HepG2 (cell line): Measurements from ENCODE around the gene ESF1. TPM values are rescaled to one million over a fixed set of nuclear protein-coding genes. Genes with fewer than 3 reads are reported as not detected.

Source experiments
- ARNTL ChIP-seq: sonication (generic); formaldehyde crosslinking; IDR thresholded peaks from 2 replicates; pipeline ENCODE4 v1.4.0; 2020; ENCODE audit warnings: mild to moderate bottlenecking, missing genetic modification reagents
- GATA4 ChIP-seq: sonication (generic); IDR thresholded peaks from 2 replicates; pipeline ENCODE4 v1.6.1; 2016; ENCODE audit warnings: antibody characterized with exemption, low read depth, borderline replicate concordance
- NFIC ChIP-seq: IDR thresholded peaks from 2 replicates; pipeline ENCODE4 v1.6.1; 2012; ENCODE audit warnings: mild to moderate bottlenecking, low read length, inconsistent platforms
- PAX8 ChIP-seq: sonication (generic); formaldehyde crosslinking; IDR thresholded peaks from 2 replicates; pipeline ENCODE4 v1.8.0; 2022; ENCODE audit warnings: mild to moderate bottlenecking, missing genetic modification reagents, borderline replicate concordance
- TGIF2 ChIP-seq: IDR thresholded peaks from 2 replicates; pipeline ENCODE4 v1.6.1; 2016; ENCODE audit warnings: control low read depth, missing compliant biosample characterization
- ZFP82 ChIP-seq: sonication (generic); formaldehyde crosslinking; IDR thresholded peaks from 2 replicates; pipeline ENCODE4 v1.5.1; 2020; ENCODE audit warnings: mild to moderate bottlenecking, missing genetic modification reagents, borderline replicate concordance
- ZNF546 ChIP-seq: sonication (generic); formaldehyde crosslinking; conservative IDR thresholded peaks from 2 replicates; pipeline ENCODE4 v1.8.1; 2023; ENCODE audit warnings: mild to moderate bottlenecking, missing genetic modification reagents
- ZNF589 ChIP-seq: sonication (generic); formaldehyde crosslinking; conservative IDR thresholded peaks from 2 replicates; pipeline ENCODE4 v1.8.0; 2022; ENCODE audit warnings: mild to moderate bottlenecking, moderate library complexity, missing genetic modification reagents
- ZNF672 ChIP-seq: sonication (generic); formaldehyde crosslinking; IDR thresholded peaks from 2 replicates; pipeline ENCODE4 v1.8.1; 2022; ENCODE audit warnings: missing genetic modification reagents
- ZNF768 ChIP-seq: sonication (generic); formaldehyde crosslinking; IDR thresholded peaks from 2 replicates; pipeline ENCODE4 v1.4.0; 2020; ENCODE audit warnings: missing genetic modification reagents
- polyA plus RNA-seq, 8 experiments: library from polyadenylated mRNA; depleted of rRNA in 3 of 8; stranded (reverse) in 7 of 8; unstranded in 1 of 8; fragments of >200 nt; fragmentation: Illumina TruSeq in 4 of 8; extraction: Trizol in 4 of 8; gene quantifications; 2 replicates each; pipeline versions ENCODE4 v1.2.1 to v1.2.3, GENCODE V29; 2011 to 2016; ENCODE audit warnings: low read depth in 4 of 8, missing spikeins in 1 of 8, mixed read lengths in 1 of 8; ENCODE audit not compliant: insufficient read depth in 1 of 8
- total RNA-seq, 5 experiments: library from RNA; depleted of rRNA; stranded (reverse); fragments of >200 nt; fragmentation: Illumina TruSeq; extraction: Trizol; gene quantifications; 2 replicates each; pipeline ENCODE4 v1.2.3, GENCODE V29; 2016; ENCODE audit warnings: low read depth in 1 of 5
- TF ChIP-seq, protein P1 (sequence below): sonication (generic); formaldehyde crosslinking; IDR thresholded peaks from 2 replicates; pipeline ENCODE4 v1.4.0; 2020; ENCODE audit warnings: missing genetic modification reagents, mild to moderate bottlenecking, borderline replicate concordance
- TF ChIP-seq, protein P2 (sequence below): sonication (generic); formaldehyde crosslinking; IDR thresholded peaks from 2 replicates; pipeline ENCODE4 v1.4.0; 2020; ENCODE audit warnings: missing genetic modification reagents
- TF ChIP-seq, protein P3 (sequence below): sonication (generic); formaldehyde crosslinking; IDR thresholded peaks from 2 replicates; pipeline ENCODE4 v1.4.0; 2020; ENCODE audit warnings: missing genetic modification reagents
- TF ChIP-seq, protein P4 (sequence below): IDR thresholded peaks from 2 replicates; pipeline ENCODE4 v1.6.1; 2016; ENCODE audit warnings: low read depth, control low read depth
- TF ChIP-seq, protein P5 (sequence below): sonication (generic); formaldehyde crosslinking; IDR thresholded peaks from 2 replicates; pipeline ENCODE4 v1.5.0; 2020; ENCODE audit warnings: mild to moderate bottlenecking, missing genetic modification reagents

The ESF1 gene
- total and polyA plus RNA-seq, 2 of the 13 experiments (the other 11 are each of a cell fraction or from before 2014, with no cell fraction given), result 7.3 to 66.9 TPM

DNA sequence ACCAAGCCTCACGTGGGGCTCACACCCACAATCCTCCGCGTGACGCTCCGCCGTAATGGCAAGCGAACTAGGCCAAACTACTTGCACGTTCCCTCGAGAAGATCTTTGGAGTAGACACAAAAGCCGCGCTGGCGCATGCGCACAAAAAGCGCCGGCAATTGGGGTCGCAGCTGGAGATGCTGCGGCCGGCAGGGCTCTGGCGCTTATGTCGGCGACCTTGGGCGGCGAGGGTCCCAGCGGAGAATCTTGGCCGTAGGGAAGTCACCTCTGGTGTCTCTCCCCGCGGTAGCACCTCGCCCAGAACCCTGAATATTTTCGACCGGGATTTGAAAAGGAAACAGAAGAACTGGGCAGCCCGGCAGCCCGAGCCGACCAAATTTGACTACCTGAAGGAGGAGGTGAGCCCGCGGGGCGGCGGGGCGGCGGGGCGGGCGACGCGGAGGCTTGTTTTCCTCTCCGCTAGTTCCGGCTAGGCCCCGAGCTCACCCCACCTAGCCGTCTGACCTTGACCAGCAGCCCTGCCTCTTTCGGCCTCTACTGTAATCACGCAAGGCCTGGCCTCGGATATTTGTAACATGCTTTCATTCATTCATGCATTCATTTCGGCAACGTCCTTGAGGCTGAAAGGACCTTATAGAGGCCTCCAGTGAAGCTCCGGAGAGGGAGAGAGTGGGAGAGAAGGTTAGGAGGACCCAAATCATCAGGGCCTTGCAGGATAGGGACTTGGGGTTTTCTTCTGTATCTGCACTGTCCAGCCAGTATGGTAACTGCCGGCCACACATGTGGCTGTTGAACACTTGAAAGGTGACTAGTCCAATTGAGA, at the start of gene ESF1, which contains the start of gene NDUFAF5 (continued):
- TF ChIP-seq, protein P1, sequence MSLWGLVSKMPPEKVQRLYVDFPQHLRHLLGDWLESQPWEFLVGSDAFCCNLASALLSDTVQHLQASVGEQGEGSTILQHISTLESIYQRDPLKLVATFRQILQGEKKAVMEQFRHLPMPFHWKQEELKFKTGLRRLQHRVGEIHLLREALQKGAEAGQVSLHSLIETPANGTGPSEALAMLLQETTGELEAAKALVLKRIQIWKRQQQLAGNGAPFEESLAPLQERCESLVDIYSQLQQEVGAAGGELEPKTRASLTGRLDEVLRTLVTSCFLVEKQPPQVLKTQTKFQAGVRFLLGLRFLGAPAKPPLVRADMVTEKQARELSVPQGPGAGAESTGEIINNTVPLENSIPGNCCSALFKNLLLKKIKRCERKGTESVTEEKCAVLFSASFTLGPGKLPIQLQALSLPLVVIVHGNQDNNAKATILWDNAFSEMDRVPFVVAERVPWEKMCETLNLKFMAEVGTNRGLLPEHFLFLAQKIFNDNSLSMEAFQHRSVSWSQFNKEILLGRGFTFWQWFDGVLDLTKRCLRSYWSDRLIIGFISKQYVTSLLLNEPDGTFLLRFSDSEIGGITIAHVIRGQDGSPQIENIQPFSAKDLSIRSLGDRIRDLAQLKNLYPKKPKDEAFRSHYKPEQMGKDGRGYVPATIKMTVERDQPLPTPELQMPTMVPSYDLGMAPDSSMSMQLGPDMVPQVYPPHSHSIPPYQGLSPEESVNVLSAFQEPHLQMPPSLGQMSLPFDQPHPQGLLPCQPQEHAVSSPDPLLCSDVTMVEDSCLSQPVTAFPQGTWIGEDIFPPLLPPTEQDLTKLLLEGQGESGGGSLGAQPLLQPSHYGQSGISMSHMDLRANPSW, result peak; percentile 73; the same call in 1 of the 2 replicates
- TF ChIP-seq ARNTL (peak; percentile 97), PAX8 (0 out of 2 replicates have a peak, but pooled peaks have one; percentile 17), ZNF768 (peak; percentile 76), GATA4 (peak; percentile 4; the same call in 1 of the 2 replicates), ZNF589 (CRISPR knock-in tag) (peak; percentile 99), NFIC (peak; percentile 81), TGIF2 (CRISPR knock-in tag) (peak; percentile 100), ZFP82 (peak; percentile 68; the same call in 1 of the 2 replicates), ZNF546 (peak; percentile 93; the same call in 1 of the 2 replicates), ZNF672 (CRISPR knock-in tag) (0 out of 2 replicates have a peak, but pooled peaks have one; percentile 76)
- TF ChIP-seq, protein P2, sequence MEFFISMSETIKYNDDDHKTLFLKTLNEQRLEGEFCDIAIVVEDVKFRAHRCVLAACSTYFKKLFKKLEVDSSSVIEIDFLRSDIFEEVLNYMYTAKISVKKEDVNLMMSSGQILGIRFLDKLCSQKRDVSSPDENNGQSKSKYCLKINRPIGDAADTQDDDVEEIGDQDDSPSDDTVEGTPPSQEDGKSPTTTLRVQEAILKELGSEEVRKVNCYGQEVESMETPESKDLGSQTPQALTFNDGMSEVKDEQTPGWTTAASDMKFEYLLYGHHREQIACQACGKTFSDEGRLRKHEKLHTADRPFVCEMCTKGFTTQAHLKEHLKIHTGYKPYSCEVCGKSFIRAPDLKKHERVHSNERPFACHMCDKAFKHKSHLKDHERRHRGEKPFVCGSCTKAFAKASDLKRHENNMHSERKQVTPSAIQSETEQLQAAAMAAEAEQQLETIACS (CRISPR knock-in tag), result peak; percentile 62
- TF ChIP-seq, protein P3, sequence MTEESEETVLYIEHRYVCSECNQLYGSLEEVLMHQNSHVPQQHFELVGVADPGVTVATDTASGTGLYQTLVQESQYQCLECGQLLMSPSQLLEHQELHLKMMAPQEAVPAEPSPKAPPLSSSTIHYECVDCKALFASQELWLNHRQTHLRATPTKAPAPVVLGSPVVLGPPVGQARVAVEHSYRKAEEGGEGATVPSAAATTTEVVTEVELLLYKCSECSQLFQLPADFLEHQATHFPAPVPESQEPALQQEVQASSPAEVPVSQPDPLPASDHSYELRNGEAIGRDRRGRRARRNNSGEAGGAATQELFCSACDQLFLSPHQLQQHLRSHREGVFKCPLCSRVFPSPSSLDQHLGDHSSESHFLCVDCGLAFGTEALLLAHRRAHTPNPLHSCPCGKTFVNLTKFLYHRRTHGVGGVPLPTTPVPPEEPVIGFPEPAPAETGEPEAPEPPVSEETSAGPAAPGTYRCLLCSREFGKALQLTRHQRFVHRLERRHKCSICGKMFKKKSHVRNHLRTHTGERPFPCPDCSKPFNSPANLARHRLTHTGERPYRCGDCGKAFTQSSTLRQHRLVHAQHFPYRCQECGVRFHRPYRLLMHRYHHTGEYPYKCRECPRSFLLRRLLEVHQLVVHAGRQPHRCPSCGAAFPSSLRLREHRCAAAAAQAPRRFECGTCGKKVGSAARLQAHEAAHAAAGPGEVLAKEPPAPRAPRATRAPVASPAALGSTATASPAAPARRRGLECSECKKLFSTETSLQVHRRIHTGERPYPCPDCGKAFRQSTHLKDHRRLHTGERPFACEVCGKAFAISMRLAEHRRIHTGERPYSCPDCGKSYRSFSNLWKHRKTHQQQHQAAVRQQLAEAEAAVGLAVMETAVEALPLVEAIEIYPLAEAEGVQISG (CRISPR knock-in tag), result peak; percentile 96
- TF ChIP-seq, protein P4, sequence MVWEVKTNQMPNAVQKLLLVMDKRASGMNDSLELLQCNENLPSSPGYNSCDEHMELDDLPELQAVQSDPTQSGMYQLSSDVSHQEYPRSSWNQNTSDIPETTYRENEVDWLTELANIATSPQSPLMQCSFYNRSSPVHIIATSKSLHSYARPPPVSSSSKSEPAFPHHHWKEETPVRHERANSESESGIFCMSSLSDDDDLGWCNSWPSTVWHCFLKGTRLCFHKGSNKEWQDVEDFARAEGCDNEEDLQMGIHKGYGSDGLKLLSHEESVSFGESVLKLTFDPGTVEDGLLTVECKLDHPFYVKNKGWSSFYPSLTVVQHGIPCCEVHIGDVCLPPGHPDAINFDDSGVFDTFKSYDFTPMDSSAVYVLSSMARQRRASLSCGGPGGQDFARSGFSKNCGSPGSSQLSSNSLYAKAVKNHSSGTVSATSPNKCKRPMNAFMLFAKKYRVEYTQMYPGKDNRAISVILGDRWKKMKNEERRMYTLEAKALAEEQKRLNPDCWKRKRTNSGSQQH (CRISPR knock-in tag), result peak; percentile 99
- TF ChIP-seq, protein P5, sequence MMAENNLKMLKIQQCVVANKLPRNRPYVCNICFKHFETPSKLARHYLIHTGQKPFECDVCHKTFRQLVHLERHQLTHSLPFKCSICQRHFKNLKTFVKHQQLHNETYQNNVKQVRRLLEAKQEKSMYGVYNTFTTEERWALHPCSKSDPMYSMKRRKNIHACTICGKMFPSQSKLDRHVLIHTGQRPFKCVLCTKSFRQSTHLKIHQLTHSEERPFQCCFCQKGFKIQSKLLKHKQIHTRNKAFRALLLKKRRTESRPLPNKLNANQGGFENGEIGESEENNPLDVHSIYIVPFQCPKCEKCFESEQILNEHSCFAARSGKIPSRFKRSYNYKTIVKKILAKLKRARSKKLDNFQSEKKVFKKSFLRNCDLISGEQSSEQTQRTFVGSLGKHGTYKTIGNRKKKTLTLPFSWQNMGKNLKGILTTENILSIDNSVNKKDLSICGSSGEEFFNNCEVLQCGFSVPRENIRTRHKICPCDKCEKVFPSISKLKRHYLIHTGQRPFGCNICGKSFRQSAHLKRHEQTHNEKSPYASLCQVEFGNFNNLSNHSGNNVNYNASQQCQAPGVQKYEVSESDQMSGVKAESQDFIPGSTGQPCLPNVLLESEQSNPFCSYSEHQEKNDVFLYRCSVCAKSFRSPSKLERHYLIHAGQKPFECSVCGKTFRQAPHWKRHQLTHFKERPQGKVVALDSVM (CRISPR knock-in tag), result peak; percentile 99
